Measurements from ENCODE around the gene NAALADL2. TPM values are rescaled to one million over a fixed set of nuclear protein-coding genes. Genes with fewer than 3 reads are reported as not detected.

Gene NAALADL2
- total and polyA plus RNA-seq, 2 of the 8 experiments (the other 6 are each of a cell fraction or from before 2014, with no cell fraction given), result 0.12 to 0.22 TPM

DNA sequence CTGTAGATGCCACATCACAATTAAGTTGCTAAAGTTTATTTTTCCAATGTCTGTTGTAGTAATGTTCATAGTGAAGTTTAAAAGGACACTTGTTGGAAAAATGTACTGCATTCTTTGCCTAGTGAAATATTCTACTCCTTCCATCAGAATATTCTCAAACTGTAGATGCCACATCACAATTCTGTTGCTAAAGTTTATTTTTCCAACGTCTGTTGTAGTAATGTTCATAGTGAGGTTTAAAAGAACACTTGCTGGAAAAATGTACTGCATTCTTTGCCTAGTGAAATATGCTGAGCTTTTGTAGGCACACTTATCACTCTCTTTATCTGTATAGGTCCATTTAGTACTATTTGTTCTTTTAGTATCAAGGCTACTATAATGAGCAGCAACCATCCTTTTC, 836.1 kb downstream of the NAALADL2 start:
- H4K5ac ChIP-seq (ENCODE audit: insufficient read length, low read depth, low read length), result no peak overlapping the region
- no peak overlapping the region for H2BK120ac ChIP-seq (replicated peaks; ENCODE audit: low read depth, low read length)
- no peak overlapping the region for H3K27ac ChIP-seq (ENCODE audit: low read depth, low read length)
- ChIA-PET CTCF (ENCODE audit: partially characterized antibody) (interaction anchor here (0.7 kb wide), 1 partner anchor 521 kb away, joined by 3 read pairs; no protein-coding TSS in a partner anchor), POLR2A (ENCODE audit: partially characterized antibody) (no interaction called here)
- H3K14ac ChIP-seq (ENCODE audit: insufficient read length), result no peak overlapping the region
- no peak overlapping the region for H2BK12ac ChIP-seq (ENCODE audit: low read depth, low read length)
- H3K18ac ChIP-seq (ENCODE audit: extremely low read depth, low read length), result no peak overlapping the region
- H3K4ac ChIP-seq (replicated peaks; ENCODE audit: insufficient read length, low read depth, low read length), result no peak overlapping the region
- no peaks in the 10 kb centered on the region for H3K9me3 ChIP-seq (ENCODE audit: insufficient read depth in 2 of 2, low read depth in 1 of 2, low read length in 1 of 2)
- TF ChIP-seq EZH2 (IDR thresholded peaks at IDR 0.05; ENCODE audit: low read depth, low read length, severe bottlenecking) (no peak), CBX8 (IDR thresholded peaks at IDR 0.05; ENCODE audit: borderline replicate concordance, low read depth, low read length) (no peak), SP1 (IDR thresholded peaks at IDR 0.05; ENCODE audit: low read depth, low read length) (no peak), HDAC2 (IDR thresholded peaks at IDR 0.05; ENCODE audit: borderline replicate concordance in 1 of 2, low read depth in 2 of 2, low read length in 2 of 2) (no peak), YY1 (IDR thresholded peaks at IDR 0.05; ENCODE audit: low read depth, low read length) (no peak), CHD2 (IDR thresholded peaks at IDR 0.05; ENCODE audit: low read length) (no peak), EP300 (IDR thresholded peaks at IDR 0.05; ENCODE audit: borderline replicate concordance in 1 of 2, low read depth in 2 of 2, low read length in 2 of 2) (no peak), TEAD4 (IDR thresholded peaks at IDR 0.05; ENCODE audit: low read depth, low read length) (no peak)
- TF ChIP-seq, protein P1, sequence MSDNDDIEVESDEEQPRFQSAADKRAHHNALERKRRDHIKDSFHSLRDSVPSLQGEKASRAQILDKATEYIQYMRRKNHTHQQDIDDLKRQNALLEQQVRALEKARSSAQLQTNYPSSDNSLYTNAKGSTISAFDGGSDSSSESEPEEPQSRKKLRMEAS (IDR thresholded peaks at IDR 0.05), result no peak
- no peak overlapping the region for H4K91ac ChIP-seq (replicated peaks; ENCODE audit: insufficient read length, low read length)
- no peak overlapping the region for H2BK15ac ChIP-seq (ENCODE audit: low read length)
- H3K9ac ChIP-seq (replicated peaks in 1 of 4; ENCODE audit: extremely low read depth in 1 of 4, low read depth in 3 of 4, low read length in 3 of 4), result no peak overlapping the region
- no peak overlapping the region for H3K4me2 ChIP-seq (ENCODE audit: insufficient read depth in 1 of 2, low read depth in 2 of 2, low read length in 2 of 2)
- H2BK5ac ChIP-seq (ENCODE audit: low read depth, low read length), result no peak overlapping the region
- no peak overlapping the region for H4K8ac ChIP-seq (ENCODE audit: extremely low read depth, insufficient read depth, low read length)
- H3K79me2 ChIP-seq (ENCODE audit: control insufficient read depth in 1 of 2, insufficient read depth in 2 of 2, low read length in 2 of 2), result no peaks in the 10 kb centered on the region
- no peak overlapping the region for H2BK20ac ChIP-seq (ENCODE audit: low read length)
- no peak overlapping the region for H2AFZ ChIP-seq (ENCODE audit: low read length)
- no peak overlapping the region for H2AK5ac ChIP-seq (ENCODE audit: low read depth, low read length)
- no peaks in the 10 kb centered on the region for H3K4me1 ChIP-seq (replicated peaks in 1 of 4; ENCODE audit: control insufficient read depth in 3 of 4, insufficient read depth in 4 of 4, low read length in 3 of 4)
- FAIRE-seq (no peak), DNase-seq (ENCODE audit: low read depth in 1 of 2, low spot score in 2 of 2) (no peak)
- H3K56ac ChIP-seq (replicated peaks; ENCODE audit: insufficient read length, low read depth, low read length), result no peak overlapping the region
- H3K23ac ChIP-seq (ENCODE audit: insufficient read length), result no peak overlapping the region
- 86% methylated on average over 1 of the region's 1 CpG; no CpG with 5 or more reads in 1 of the 2 experiments for WGBS, 2 experiments (ENCODE audit: extremely low coverage in 1 of 2, insufficient coverage in 1 of 2, insufficient read length in 1 of 2, insufficient replicate concordance in 2 of 2, low coverage in 1 of 2, low lambda C conversion rate in 2 of 2, missing lambda C conversion rate in 1 of 2)
- H3K23me2 ChIP-seq (ENCODE audit: low read depth, low read length), result no peaks in the 10 kb centered on the region
- H3K36me3 ChIP-seq (ENCODE audit: control insufficient read depth in 2 of 4, insufficient read depth in 4 of 4, low read length in 3 of 4), result no peaks in the 10 kb centered on the region
- no peak overlapping the region for H3K4me3 ChIP-seq (ENCODE audit: extremely low read depth in 1 of 4, insufficient read depth in 2 of 4, low read depth in 3 of 4, low read length in 4 of 4)
- no peaks in the 10 kb centered on the region for H3K79me1 ChIP-seq (ENCODE audit: low read depth, low read length)
- no peaks in the 10 kb centered on the region for H4K20me1 ChIP-seq (replicated peaks in 1 of 2; ENCODE audit: control insufficient read depth in 1 of 2, insufficient read depth in 2 of 2, low read length in 2 of 2)
- no peaks in the 10 kb centered on the region for H3K27me3 ChIP-seq (replicated peaks in 1 of 4; ENCODE audit: control insufficient read depth in 3 of 4, extremely low read depth in 1 of 4, insufficient read depth in 3 of 4, low read length in 3 of 4)
